Mononuclear cell (primary cell): ENCODE results near the gene PIGX. TPM values are rescaled to one million over a fixed set of nuclear protein-coding genes. Genes with fewer than 3 reads are reported as not detected.

Source experiments
- H3K27me3 ChIP-seq: 2 replicates; pipeline ENCODE4 v1.6.0; 2011; ENCODE audit warnings: low read length, control low read depth; ENCODE audit not compliant: insufficient read depth
- H3K4me1 ChIP-seq: 2 replicates; pipeline ENCODE4 v1.5.1; 2011; ENCODE audit warnings: mild to moderate bottlenecking, low read length, control low read depth; ENCODE audit not compliant: insufficient read depth
- H3K4me3 ChIP-seq: 2 replicates; pipeline ENCODE4 v1.5.1; 2011; ENCODE audit warnings: mild to moderate bottlenecking, low read length, moderate library complexity
- H3K9me3 ChIP-seq: 2 replicates; pipeline ENCODE4 v1.5.1; 2011; ENCODE audit warnings: low read depth, mild to moderate bottlenecking, control low read depth, low read length
- total RNA-seq: library from RNA; depleted of rRNA; stranded (reverse); fragments of >200 nt; gene quantifications from one replicate; pipeline ENCODE4 v1.2.3, GENCODE V29; 2012

PIGX gene
- total RNA-seq, 1 donor: 14.2 TPM

DNA sequence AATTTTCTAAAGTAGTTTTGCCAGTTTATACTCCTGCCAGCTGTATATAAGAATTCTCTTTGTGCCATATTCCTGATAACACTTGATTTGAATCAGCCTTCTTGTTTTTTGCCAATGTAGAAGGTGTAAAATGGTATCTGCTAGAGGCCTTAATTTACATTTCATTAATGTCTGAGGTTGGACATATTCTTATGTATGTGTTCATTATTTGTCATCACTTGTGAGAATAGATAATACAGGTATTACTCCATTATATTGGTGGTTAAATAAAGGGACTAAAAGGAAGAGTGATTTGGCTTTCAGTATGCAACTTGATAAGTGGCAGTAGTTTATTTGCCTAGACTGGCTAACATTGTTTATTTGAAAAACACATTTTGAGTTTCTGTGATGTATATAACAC, 53.3 kb downstream of the PIGX start:
- no peaks in the 10 kb centered on the region for H3K27me3 ChIP-seq
- H3K4me3 ChIP-seq: no peak overlapping the region
- H3K4me1 ChIP-seq: peaks cover 7% of the 10 kb centered on the region
- no peaks in the 10 kb centered on the region for H3K9me3 ChIP-seq

GRCh38 chr3:196771067-196771466, 58.9 kb downstream of the PIGX start:
- H3K4me3 ChIP-seq: no peak overlapping the region
- no peaks in the 10 kb centered on the region for H3K9me3 ChIP-seq
- H3K27me3 ChIP-seq: no peaks in the 10 kb centered on the region
- peaks cover 32% of the 10 kb centered on the region for H3K4me1 ChIP-seq

DNA sequence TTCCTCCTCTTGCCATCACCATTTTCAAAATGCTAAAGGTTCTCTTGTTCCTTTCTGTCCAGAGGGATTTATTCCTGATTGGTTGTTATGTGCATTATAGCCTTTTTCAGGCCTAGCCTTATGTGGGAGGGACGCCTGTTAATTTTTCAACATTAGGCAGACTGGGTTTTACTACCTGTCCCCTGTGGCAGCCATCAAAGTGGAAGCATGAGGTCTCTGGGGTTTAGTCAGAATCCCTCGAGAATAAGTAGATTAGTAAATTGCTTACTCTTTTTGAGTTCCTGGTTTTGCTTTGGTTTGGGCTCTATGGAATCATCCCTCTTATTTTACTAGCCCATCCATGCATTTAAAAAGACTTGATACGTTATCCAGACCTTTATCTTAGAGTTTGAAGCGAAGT, 59.9 kb downstream of the PIGX start:
- H3K27me3 ChIP-seq: no peaks in the 10 kb centered on the region
- H3K4me1 ChIP-seq: peaks cover 32% of the 10 kb centered on the region
- H3K4me3 ChIP-seq: no peak overlapping the region
- H3K9me3 ChIP-seq: no peaks in the 10 kb centered on the region

DNA sequence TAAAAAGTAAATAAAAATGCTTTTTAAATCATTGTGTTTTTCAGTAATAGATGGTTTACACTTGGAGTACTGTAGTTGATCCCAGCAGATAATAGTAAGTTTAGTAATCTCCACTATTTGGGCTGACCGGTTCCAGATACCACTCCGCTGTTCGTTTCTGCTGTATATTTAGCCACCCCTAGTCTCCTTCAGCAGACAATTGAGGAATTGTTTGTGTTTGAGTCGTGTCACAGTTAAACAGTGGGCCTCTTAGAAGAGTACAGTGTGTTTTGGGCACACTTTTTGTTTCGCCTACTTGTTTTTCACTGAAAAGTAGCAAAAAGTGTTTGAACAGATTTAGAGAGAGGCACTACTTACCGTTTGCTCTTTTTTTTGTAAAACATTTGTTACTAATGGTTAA, 60.7 kb downstream of the PIGX start:
- no peaks in the 10 kb centered on the region for H3K9me3 ChIP-seq
- H3K27me3 ChIP-seq: no peaks in the 10 kb centered on the region
- H3K4me1 ChIP-seq: peaks cover 32% of the 10 kb centered on the region
- H3K4me3 ChIP-seq: no peak overlapping the region

DNA sequence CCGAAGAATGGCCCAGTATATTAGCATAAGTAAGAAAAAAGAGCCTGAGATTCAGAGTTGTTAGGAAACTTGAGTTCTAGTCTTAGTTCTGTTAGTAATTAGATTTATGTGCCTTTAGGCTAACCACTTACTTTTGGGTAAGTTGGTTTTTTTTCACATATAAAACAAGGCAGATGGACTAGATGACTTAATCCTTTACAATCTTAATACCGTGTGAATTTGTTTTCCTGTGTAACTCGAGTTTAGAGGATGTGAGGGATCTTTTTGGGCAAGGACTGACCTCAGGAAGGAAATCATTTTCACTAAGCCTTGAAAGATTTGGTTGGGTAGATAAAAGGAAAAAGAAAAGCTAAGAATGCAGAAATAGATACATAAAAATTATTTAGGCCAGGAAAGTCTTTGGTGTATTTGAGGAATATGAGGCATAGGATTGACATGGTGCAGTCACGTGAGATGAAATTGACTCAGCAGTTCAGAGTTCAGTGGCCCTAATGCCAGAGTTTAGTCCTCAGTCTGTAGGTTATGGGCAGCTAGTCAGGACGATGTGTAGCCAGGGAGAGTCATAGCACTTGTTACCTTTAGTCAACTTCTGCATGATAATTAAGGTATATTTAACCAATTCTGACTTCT, 62.1 kb downstream of the PIGX start:
- peaks cover 29% of the 10 kb centered on the region for H3K4me1 ChIP-seq
- no peaks in the 10 kb centered on the region for H3K9me3 ChIP-seq
- no peak overlapping the region for H3K4me3 ChIP-seq
- no peaks in the 10 kb centered on the region for H3K27me3 ChIP-seq

- H3K27me3 ChIP-seq: no peaks in the 10 kb centered on the region
- H3K4me3 ChIP-seq: no peak overlapping the region
- H3K4me1 ChIP-seq: peaks cover 29% of the 10 kb centered on the region
- no peaks in the 10 kb centered on the region for H3K9me3 ChIP-seq
Measured at GRCh38 chr3:196774848-196775422, 62.8 kb downstream of the PIGX start.

DNA sequence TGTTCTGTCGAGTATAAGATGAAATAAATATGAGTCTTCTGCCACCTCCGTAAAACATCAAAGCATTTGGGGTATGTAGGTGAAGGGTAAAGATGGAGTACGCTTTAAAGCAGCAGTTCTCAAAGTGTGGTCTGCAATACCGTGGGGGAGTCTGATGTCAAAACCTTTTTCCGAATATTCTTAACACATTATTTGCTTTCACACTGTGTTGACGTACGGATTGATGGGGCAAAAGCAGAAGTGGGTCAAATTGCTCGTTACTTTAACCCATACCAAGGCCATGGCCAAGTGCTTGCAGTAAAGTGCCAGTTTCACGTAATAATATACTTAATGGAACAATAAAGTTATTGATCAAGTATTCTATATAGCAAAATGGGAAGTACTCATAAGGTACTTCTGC, 63.8 kb downstream of the PIGX start:
- Histone ChIP-seq H3K9me3 (no peaks in the 10 kb centered on the region), H3K27me3 (no peaks in the 10 kb centered on the region), H3K4me3 (no peak overlapping the region), H3K4me1 (peaks cover 29% of the 10 kb centered on the region)

- Histone ChIP-seq H3K4me3 (no peak overlapping the region), H3K27me3 (no peaks in the 10 kb centered on the region), H3K4me1 (peaks cover 19% of the 10 kb centered on the region), H3K9me3 (no peaks in the 10 kb centered on the region)
Measured at GRCh38 chr3:196777836-196778235, 65.7 kb downstream of the PIGX start.

- H3K9me3 ChIP-seq: no peaks in the 10 kb centered on the region
- peaks cover 13% of the 10 kb centered on the region for H3K4me1 ChIP-seq
Measured at GRCh38 chr3:196778755-196779154, 66.6 kb downstream of the PIGX start.

DNA sequence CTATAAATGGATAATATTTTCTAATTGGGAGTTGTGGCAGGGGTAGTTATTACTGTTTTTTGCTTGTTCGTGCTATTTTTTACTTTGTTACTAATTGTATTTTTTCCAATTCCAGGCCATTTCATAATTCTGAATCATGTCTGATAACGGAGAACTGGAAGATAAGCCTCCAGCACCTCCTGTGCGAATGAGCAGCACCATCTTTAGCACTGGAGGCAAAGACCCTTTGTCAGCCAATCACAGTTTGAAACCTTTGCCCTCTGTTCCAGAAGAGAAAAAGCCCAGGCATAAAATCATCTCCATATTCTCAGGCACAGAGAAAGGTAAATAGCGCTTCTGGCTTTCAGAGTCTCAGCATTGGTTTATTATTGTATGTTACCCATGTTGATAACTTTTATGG, 70.3 kb downstream of the PIGX start:
- Histone ChIP-seq H3K9me3 (no peaks in the 10 kb centered on the region), H3K4me3 (no peak overlapping the region), H3K27me3 (no peaks in the 10 kb centered on the region), H3K4me1 (no peaks in the 10 kb centered on the region)

More at GRCh38 chr3:196778755-196779154, 66.6 kb downstream of the PIGX start:
- Histone ChIP-seq H3K4me3 (no peak overlapping the region), H3K27me3 (no peaks in the 10 kb centered on the region)

Other genes with a start within 250 kb of the PIGX start
- 25.9 TPM for gene RNF168, start 208.6 kb upstream of the PIGX start, total RNA-seq
- not detected for gene SMCO1, start 197.0 kb upstream of the PIGX start, total RNA-seq
- gene WDR53, start 143.8 kb upstream of the PIGX start, total RNA-seq: 7.0 TPM
- gene FBXO45, start 143.7 kb upstream of the PIGX start, total RNA-seq: 8.7 TPM
- 43.4 TPM for gene NRROS, start 72.7 kb upstream of the PIGX start, total RNA-seq
- 0.73 TPM for gene CEP19, start 127 bp upstream of the PIGX start, total RNA-seq
- 37.9 TPM for gene PAK2, start 27.5 kb downstream of the PIGX start, total RNA-seq
- gene SENP5, start 155.5 kb downstream of the PIGX start, total RNA-seq: 91.2 TPM
- 23.1 TPM for gene NCBP2, start 230.2 kb downstream of the PIGX start, total RNA-seq